GM23248 (cell line): Measurements from ENCODE around the gene PPP3R1. TPM values are rescaled to one million over a fixed set of nuclear protein-coding genes. Genes with fewer than 3 reads are reported as not detected.

ENCODE experiments used
- DNase-seq: peaks from one replicate; pipeline ENCODE4 v3.0.0-alpha.2; 2015
- H2AFZ ChIP-seq: fragments of 200-600 bp; sonication (generic); 2 replicates; pipeline ENCODE4 v1.6.1; 2016; ENCODE audit warnings: antibody characterized with exemption
- H3F3A ChIP-seq: fragments of 200-600 bp; sonication (generic); 2 replicates; pipeline ENCODE4 v1.6.1; 2016; ENCODE audit warnings: mild to moderate bottlenecking, antibody characterized with exemption, mixed run types; ENCODE audit not compliant: insufficient read depth
- H3K27ac ChIP-seq: fragments of 200-600 bp; sonication (generic); 2 replicates; pipeline ENCODE4 v1.5.1; 2016; ENCODE audit warnings: mild to moderate bottlenecking
- H3K27me3 ChIP-seq: fragments of 200-600 bp; sonication (generic); replicated peaks from 2 replicates; pipeline ENCODE4 v1.6.1; 2016; ENCODE audit warnings: mild to moderate bottlenecking; ENCODE audit not compliant: insufficient read depth
- H3K36me3 ChIP-seq: fragments of 200-600 bp; sonication (generic); 2 replicates; pipeline ENCODE4 v1.6.1; 2016; ENCODE audit warnings: low read depth, mild to moderate bottlenecking
- H3K4me1 ChIP-seq: fragments of 200-600 bp; sonication (generic); 2 replicates; pipeline ENCODE4 v1.6.1; 2016; ENCODE audit warnings: mild to moderate bottlenecking; ENCODE audit not compliant: insufficient read depth
- H3K4me2 ChIP-seq: fragments of 200-600 bp; sonication (generic); one replicate; pipeline ENCODE4 v1.6.1; 2016; ENCODE audit warnings: mild to moderate bottlenecking; ENCODE audit not compliant: unreplicated experiment
- H3K4me3 ChIP-seq: fragments of 200-600 bp; sonication (generic); 2 replicates; pipeline ENCODE4 v1.5.1; 2016; ENCODE audit warnings: mild to moderate bottlenecking
- H3K79me2 ChIP-seq: fragments of 200-600 bp; sonication (generic); 2 replicates; pipeline ENCODE4 v1.6.1; 2016; ENCODE audit warnings: mild to moderate bottlenecking; ENCODE audit not compliant: insufficient read depth
- H3K9ac ChIP-seq: fragments of 200-600 bp; sonication (generic); 2 replicates; pipeline ENCODE4 v1.6.1; 2016; ENCODE audit warnings: mild to moderate bottlenecking
- H3K9me2 ChIP-seq: fragments of 200-600 bp; sonication (generic); 2 replicates; pipeline ENCODE4 v1.6.1; 2016; ENCODE audit warnings: mixed run types, mild to moderate bottlenecking, moderate library complexity; ENCODE audit not compliant: insufficient read depth
- H3K9me3 ChIP-seq: fragments of 200-600 bp; sonication (generic); one replicate; pipeline ENCODE4 v1.6.1; 2017; ENCODE audit warnings: low read depth
- H4K20me1 ChIP-seq: fragments of 200-600 bp; sonication (generic); 2 replicates; pipeline ENCODE4 v1.6.0; 2016; ENCODE audit not compliant: insufficient read depth
- EZH2 ChIP-seq: fragments of 200-600 bp; sonication (generic); IDR thresholded peaks from 2 replicates; pipeline ENCODE4 v1.6.1; 2018; ENCODE audit warnings: antibody characterized with exemption, mild to moderate bottlenecking; ENCODE audit not compliant: insufficient read depth, poor library complexity, severe bottlenecking
- EZH2phosphoT487 ChIP-seq: fragments of 200-600 bp; sonication (generic); IDR thresholded peaks from 2 replicates; pipeline ENCODE4 v1.6.1; 2018; ENCODE audit warnings: antibody characterized with exemption, moderate library complexity, mild to moderate bottlenecking, low read depth; ENCODE audit not compliant: insufficient read depth
- WGBS, 2 experiments: methylation state at CpG; one replicate each; pipeline ENCODE4 v1.1.6; 2015 to 2017; ENCODE audit warnings: low lambda C conversion rate in 2 of 2, low coverage in 1 of 2; ENCODE audit errors: missing lambda C conversion rate in 2 of 2; 5-methylcytosine and 5-hydroxymethylcytosine counted together
- in situ Hi-C: fragments of 300-500 bp; cut with MboI; formaldehyde crosslinking; loops from 2 replicates; pipeline ENCODE4 v1.15.0; 2020
- polyA plus RNA-seq: library from polyadenylated mRNA; unstranded; fragments of >200 nt; fragmentation: Nextera tagmentation; extraction: Ambion mirVana; gene quantifications from 2 replicates; pipeline ENCODE4 v1.2.1, GENCODE V29; 2016
- total RNA-seq: library from RNA; depleted of rRNA; stranded (reverse); fragments of >200 nt; shearing (Covaris generic); gene quantifications from 2 replicates; pipeline ENCODE4 v1.2.3, GENCODE V29; 2014

PPP3R1 gene
- total and polyA plus RNA-seq, 2 experiments from 2014 or later: 3.8 to 17.7 TPM

DNA sequence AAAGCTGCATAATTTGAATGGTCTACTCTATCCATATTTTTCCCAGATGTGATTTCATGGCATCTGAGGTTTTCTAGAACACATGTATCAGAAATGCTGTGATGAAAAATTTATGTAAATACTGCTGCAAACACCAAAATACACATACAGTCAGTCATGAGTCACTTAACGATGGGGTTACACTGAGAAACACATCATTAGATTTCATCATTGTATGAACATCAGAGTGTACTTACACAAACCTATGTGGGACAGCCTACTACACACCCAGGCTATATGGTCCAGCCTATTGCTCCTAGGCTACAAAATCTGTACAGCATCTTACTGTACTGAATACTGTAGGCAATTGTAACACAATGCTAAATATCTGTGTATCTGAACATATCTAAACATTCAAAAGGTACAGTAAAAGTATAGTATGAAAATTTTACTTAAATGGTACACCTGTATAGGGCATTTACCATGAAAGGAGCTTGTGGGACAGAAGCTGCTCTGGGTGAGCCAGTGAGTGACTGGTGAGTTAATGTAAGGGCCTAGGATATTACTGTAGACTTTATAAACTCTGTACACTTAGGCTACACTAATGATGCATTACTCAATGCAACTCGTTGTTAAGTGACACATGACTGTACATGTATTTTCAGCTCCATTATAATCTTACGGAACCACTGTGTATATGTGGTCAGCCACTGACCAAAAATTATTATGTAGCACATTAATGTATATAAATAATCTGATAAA is 61.2 kb downstream of the PPP3R1 start:
- no peaks in the 10 kb centered on the region for H3K9me3 ChIP-seq
- peaks cover 50% of the 10 kb centered on the region for H3K4me1 ChIP-seq
- H3K27me3 ChIP-seq: no peaks in the 10 kb centered on the region
- TF ChIP-seq EZH2: no peak
- no peak for TF ChIP-seq EZH2phosphoT487
- peak; percentile 86 for DNase-seq
- H3K36me3 ChIP-seq: peaks cover 4% of the 10 kb centered on the region; the same call in 1 of the 2 replicates
- peak overlapping the region; percentile 39; the same call in 1 of the 2 replicates for H3K9ac ChIP-seq
- peaks cover 99% of the 10 kb centered on the region for H3K79me2 ChIP-seq
- in situ Hi-C loops: no loop called here
- WGBS, 2 experiments: 65% methylated on average over 3 of the region's 3 CpGs
- H3K4me2 ChIP-seq: no peak overlapping the region
- H3F3A ChIP-seq: peaks cover 21% of the 10 kb centered on the region; the same call in 1 of the 2 replicates
- H3K4me3 ChIP-seq: no peak overlapping the region
- no peak overlapping the region for H2AFZ ChIP-seq
- H3K27ac ChIP-seq: peak overlapping the region; percentile 46
- no peaks in the 10 kb centered on the region for H4K20me1 ChIP-seq
- H3K9me2 ChIP-seq: no peaks in the 10 kb centered on the region

DNA sequence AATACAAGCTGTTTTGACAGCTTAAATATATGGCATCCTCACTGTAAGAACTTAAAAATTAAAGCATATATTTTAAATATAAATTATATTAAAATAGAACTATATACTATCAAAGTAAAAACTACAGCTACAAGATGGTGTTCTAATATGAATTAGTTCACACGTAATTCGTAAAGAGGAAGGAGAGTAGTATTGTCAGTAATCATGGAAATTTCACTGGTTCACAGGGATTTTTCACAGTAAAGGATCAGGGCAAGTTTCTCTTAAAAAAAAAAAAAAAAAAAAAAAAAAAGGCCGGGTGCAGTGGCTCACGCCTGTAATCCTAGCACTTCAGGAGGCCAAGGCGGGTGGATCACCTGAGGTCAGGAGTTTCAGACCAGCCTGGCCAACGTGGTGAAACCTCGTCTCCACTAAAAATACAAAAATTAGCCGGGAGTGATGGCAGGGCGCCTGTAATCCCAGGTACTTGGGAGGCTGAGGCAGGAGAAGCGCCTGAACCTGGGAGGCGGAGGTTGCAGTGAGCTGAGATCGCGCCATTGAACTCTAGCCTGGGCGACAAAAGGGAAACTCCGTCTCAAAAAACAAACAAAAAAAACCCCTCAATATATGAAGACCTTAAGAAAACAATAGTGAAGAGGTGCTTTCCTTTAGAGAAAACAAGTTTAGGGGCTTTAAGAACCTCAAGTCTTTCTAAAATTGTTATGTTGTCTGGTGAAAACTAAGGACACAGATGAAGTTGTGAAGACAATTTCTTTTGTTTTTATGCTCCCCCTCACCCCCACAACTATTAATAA is 62.1 kb downstream of the PPP3R1 start:
- H3K4me2 ChIP-seq: no peak overlapping the region
- H3K9ac ChIP-seq: peak overlapping the region; percentile 39; the same call in 1 of the 2 replicates
- 92 to 95% methylated on average over 12 to 15 of the region's 15 CpGs for WGBS, 2 experiments
- no peak overlapping the region for H3K4me3 ChIP-seq
- no peak overlapping the region for H2AFZ ChIP-seq
- peaks cover 97% of the 10 kb centered on the region for H3K79me2 ChIP-seq
- H3K9me3 ChIP-seq: no peaks in the 10 kb centered on the region
- H3K27me3 ChIP-seq: no peaks in the 10 kb centered on the region
- in situ Hi-C loops: no loop called here
- no peaks in the 10 kb centered on the region for H3K9me2 ChIP-seq
- no peaks in the 10 kb centered on the region for H4K20me1 ChIP-seq
- peak overlapping the region; percentile 46 for H3K27ac ChIP-seq
- peaks cover 4% of the 10 kb centered on the region; the same call in 1 of the 2 replicates for H3K36me3 ChIP-seq
- peaks cover 20% of the 10 kb centered on the region; the same call in 1 of the 2 replicates for H3F3A ChIP-seq
- TF ChIP-seq EZH2phosphoT487: no peak
- TF ChIP-seq EZH2: no peak
- DNase-seq: no peak
- H3K4me1 ChIP-seq: peaks cover 41% of the 10 kb centered on the region

DNA sequence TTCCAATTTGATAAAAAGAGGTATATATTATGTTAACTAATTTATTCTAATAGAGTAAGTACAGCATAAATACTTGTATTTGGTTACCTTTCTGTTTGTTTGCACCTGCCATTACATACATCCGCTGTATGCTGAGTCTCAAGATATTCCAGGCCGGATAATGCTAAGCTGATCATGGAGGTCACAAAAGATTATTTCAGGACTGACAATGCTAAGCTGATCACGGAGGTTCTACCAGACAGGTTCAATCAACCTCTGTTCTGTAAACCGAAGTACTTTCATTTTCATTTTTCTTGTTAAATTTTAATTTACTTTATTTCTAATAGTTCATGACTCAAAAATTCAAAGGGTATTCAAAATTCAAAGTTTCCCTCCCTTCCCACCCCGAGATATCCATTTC is 63.5 kb downstream of the PPP3R1 start:
- no peak overlapping the region for H3K4me3 ChIP-seq
- peaks cover 27% of the 10 kb centered on the region for H3K4me1 ChIP-seq
- in situ Hi-C loops: no loop called here
- TF ChIP-seq EZH2phosphoT487 (no peak), EZH2 (no peak)
- no peak overlapping the region for H3K4me2 ChIP-seq
- H3K27ac ChIP-seq: no peak overlapping the region
- H3K36me3 ChIP-seq: peaks cover 6% of the 10 kb centered on the region; the same call in 1 of the 2 replicates
- H3K9me2 ChIP-seq: no peaks in the 10 kb centered on the region
- H3K27me3 ChIP-seq: no peaks in the 10 kb centered on the region
- no peak overlapping the region for H2AFZ ChIP-seq
- WGBS, 2 experiments: 89 to 90% methylated on average over 5 of the region's 5 CpGs
- H3F3A ChIP-seq: peaks cover 13% of the 10 kb centered on the region; the same call in 1 of the 2 replicates
- H3K9ac ChIP-seq: no peak overlapping the region
- no peaks in the 10 kb centered on the region for H3K9me3 ChIP-seq
- H4K20me1 ChIP-seq: no peaks in the 10 kb centered on the region
- DNase-seq: no peak
- peaks cover 96% of the 10 kb centered on the region for H3K79me2 ChIP-seq

DNA sequence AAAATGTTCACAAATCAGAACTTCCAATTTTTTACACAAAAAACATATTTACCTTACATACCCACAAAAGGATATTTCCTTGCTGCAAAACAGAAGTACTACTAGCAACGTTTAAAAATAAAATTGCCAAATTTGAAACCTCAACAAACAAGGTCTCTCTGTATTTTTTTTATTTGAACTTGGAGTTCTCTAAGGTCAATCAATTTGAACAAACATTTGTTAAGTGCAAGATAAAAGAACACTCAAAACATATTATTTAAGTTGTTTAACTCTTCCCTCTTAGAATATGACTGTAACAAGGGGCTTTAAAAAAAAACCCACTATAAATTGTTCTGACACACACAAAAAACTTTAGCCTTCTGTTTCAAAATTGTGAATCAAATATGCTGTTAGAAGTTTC is 65.0 kb downstream of the PPP3R1 start:
- no peak overlapping the region for H3K9ac ChIP-seq
- no peaks in the 10 kb centered on the region for H4K20me1 ChIP-seq
- H3K4me3 ChIP-seq: no peak overlapping the region
- WGBS, 2 experiments: 43 to 60% methylated on average over 1 of the region's 1 CpG
- no peak overlapping the region for H3K27ac ChIP-seq
- H3K9me3 ChIP-seq: no peaks in the 10 kb centered on the region
- H3K4me1 ChIP-seq: peaks cover 15% of the 10 kb centered on the region
- H3K36me3 ChIP-seq: peaks cover 10% of the 10 kb centered on the region; the same call in 1 of the 2 replicates
- H3K9me2 ChIP-seq: no peaks in the 10 kb centered on the region
- H3K79me2 ChIP-seq: peaks cover 96% of the 10 kb centered on the region
- no peaks in the 10 kb centered on the region for H3K27me3 ChIP-seq
- no peak overlapping the region for H3K4me2 ChIP-seq
- H3F3A ChIP-seq: 0 out of 2 replicates have a peak, but pooled peaks cover 6% of the 10 kb centered on the region
- no peak for DNase-seq
- no peak overlapping the region for H2AFZ ChIP-seq
- TF ChIP-seq EZH2phosphoT487 (no peak), EZH2 (no peak)
- in situ Hi-C loops: no loop called here
